Stimulated activated CD8-positive, alpha-beta memory T cell treated with anti-CD3 and anti-CD28 coated beads, Interleukin-7, amount 100 ng/mL, for 48 hours (primary cell): ENCODE results near the gene NR3C2.
"Not testable (repeated sequence)": the region's sequence is repeated elsewhere in the genome, so short reads cannot be mapped to it uniquely, and the experiment has no call there.

ENCODE experiments used
- DNase-seq, 2 donors: peaks; one replicate each; pipeline ENCODE4 v3.0.0-alpha.2; 2020; ENCODE audit warnings: low read depth in 1 of 2; ENCODE audit errors: extremely low read depth in 1 of 2

The NR3C2 gene

GRCh38 chr4:148323316-148323715 lies 118.9 kb downstream of the NR3C2 start:
- DNase-seq = not testable (repeated sequence)

GRCh38 chr4:148315049-148315448 lies 127.2 kb downstream of the NR3C2 start:
- no peak for DNase-seq

- no peak for DNase-seq
Observed at GRCh38 chr4:148312956-148313490, 129.2 kb downstream of the NR3C2 start.

GRCh38 chr4:148311526-148311925 lies 130.7 kb downstream of the NR3C2 start:
- DNase-seq = no peak

GRCh38 chr4:148310756-148311155 lies 131.5 kb downstream of the NR3C2 start:
- no peak for DNase-seq

- DNase-seq = no peak
Observed at GRCh38 chr4:148305751-148306150, 136.5 kb downstream of the NR3C2 start.

GRCh38 chr4:148302416-148302815 lies 139.8 kb downstream of the NR3C2 start:
- no peak for DNase-seq

GRCh38 chr4:148300877-148301276 lies 141.3 kb downstream of the NR3C2 start:
- DNase-seq = no peak

GRCh38 chr4:148299337-148299736 lies 142.9 kb downstream of the NR3C2 start:
- no peak for DNase-seq

GRCh38 chr4:148296498-148296897 lies 145.7 kb downstream of the NR3C2 start:
- DNase-seq = no peak

- DNase-seq = no peak
Observed at GRCh38 chr4:148295642-148296041, 146.6 kb downstream of the NR3C2 start.

GRCh38 chr4:148293571-148293970 lies 148.6 kb downstream of the NR3C2 start:
- DNase-seq = no peak

GRCh38 chr4:148292686-148293085 lies 149.5 kb downstream of the NR3C2 start:
- DNase-seq = no peak

- DNase-seq = no peak
Observed at GRCh38 chr4:148289740-148290139, 152.5 kb downstream of the NR3C2 start.

GRCh38 chr4:148288448-148288847 lies 153.8 kb downstream of the NR3C2 start:
- DNase-seq = no peak

- DNase-seq = no peak
Observed at GRCh38 chr4:148287111-148287510, 155.1 kb downstream of the NR3C2 start.

- DNase-seq = no peak
Observed at GRCh38 chr4:148286012-148286411, 156.2 kb downstream of the NR3C2 start.

GRCh38 chr4:148283665-148284064 lies 158.5 kb downstream of the NR3C2 start:
- no peak for DNase-seq

GRCh38 chr4:148278310-148278709 lies 163.9 kb downstream of the NR3C2 start:
- DNase-seq = no peak

- no peak for DNase-seq
Observed at GRCh38 chr4:148275266-148275665, 166.9 kb downstream of the NR3C2 start.

GRCh38 chr4:148273501-148273986 lies 168.7 kb downstream of the NR3C2 start:
- DNase-seq = no peak

GRCh38 chr4:148271166-148271565 lies 171.0 kb downstream of the NR3C2 start:
- no peak for DNase-seq

- DNase-seq = no peak
Observed at GRCh38 chr4:148270630-148271029, 171.6 kb downstream of the NR3C2 start.
